Measurements from ENCODE around the gene SAMHD1.
"Not testable (repeated sequence)": the region's sequence is repeated elsewhere in the genome, so short reads cannot be mapped to it uniquely, and the experiment has no call there.

The SAMHD1 gene

GRCh38 chr20:36906086-36906485 is 45.4 kb downstream of the SAMHD1 start:
- not testable (repeated sequence) for DNase-seq

- not testable (repeated sequence) for DNase-seq
Measured at GRCh38 chr20:36905566-36905965, 45.9 kb downstream of the SAMHD1 start.

- DNase-seq = no peak
Measured at GRCh38 chr20:36904690-36905089, 46.8 kb downstream of the SAMHD1 start.

- no peak for DNase-seq
Measured at GRCh38 chr20:36895036-36895435, 56.5 kb downstream of the SAMHD1 start.

GRCh38 chr20:36893801-36894200 is 57.7 kb downstream of the SAMHD1 start:
- DNase-seq = no peak

- DNase-seq = no peak
Measured at GRCh38 chr20:36891211-36891610, 60.3 kb downstream of the SAMHD1 start.

GRCh38 chr20:36890586-36890985 is 60.9 kb downstream of the SAMHD1 start:
- DNase-seq = no peak

- no peak for DNase-seq
Measured at GRCh38 chr20:36888880-36889516, 62.5 kb downstream of the SAMHD1 start.

GRCh38 chr20:36887752-36888090 is 63.8 kb downstream of the SAMHD1 start:
- DNase-seq = no peak

GRCh38 chr20:36886859-36887751 is 64.4 kb downstream of the SAMHD1 start:
- DNase-seq = peak; percentile 71

- DNase-seq = no peak
Measured at GRCh38 chr20:36885356-36885755, 66.2 kb downstream of the SAMHD1 start.

- DNase-seq = no peak
Measured at GRCh38 chr20:36883977-36884535, 67.5 kb downstream of the SAMHD1 start.

GRCh38 chr20:36881888-36882287 is 69.6 kb downstream of the SAMHD1 start:
- no peak for DNase-seq

GRCh38 chr20:36881331-36881730 is 70.2 kb downstream of the SAMHD1 start:
- no peak for DNase-seq

- DNase-seq = no peak
Measured at GRCh38 chr20:36880741-36881250, 70.7 kb downstream of the SAMHD1 start.

- DNase-seq = no peak
Measured at GRCh38 chr20:36878941-36879340, 72.6 kb downstream of the SAMHD1 start.

- DNase-seq = no peak
Measured at GRCh38 chr20:36876473-36876833, 75.1 kb downstream of the SAMHD1 start.

GRCh38 chr20:36875702-36876472 is 75.6 kb downstream of the SAMHD1 start, which contains the start of gene TLDC2:
Gene TLDC2, plus strand, starts transcription at chr20:36876138. Its CDS starts 37 bp downstream, at chr20:36876175.
- no peak for DNase-seq

- not testable (repeated sequence) for DNase-seq
Measured at GRCh38 chr20:36875093-36875492, 76.4 kb downstream of the SAMHD1 start.

GRCh38 chr20:36873498-36874189 is 77.9 kb downstream of the SAMHD1 start:
- no peak for DNase-seq

GRCh38 chr20:36872852-36873251 is 78.7 kb downstream of the SAMHD1 start:
- DNase-seq = no peak
